Astrocyte (in vitro differentiated cells and primary cell): ENCODE results near the gene GPRASP2. TPM values are rescaled to one million over a fixed set of nuclear protein-coding genes. Genes with fewer than 3 reads are reported as not detected.
A peak's percentile ranks its signal among the peaks of the same experiment; 100 is the strongest.

Experiments used
- DNase-seq: peaks from one replicate; pipeline ENCODE4 v3.0.0-alpha.2; 2010; ENCODE audit warnings: low read depth
- FAIRE-seq: peaks from 2 replicates; lab custom pipeline; 2011; peaks lifted over from hg19 to GRCh38; lab: Jason Lieb, UNC
- H2AFZ ChIP-seq: 2 replicates; pipeline ENCODE4 v1.6.0; 2012; ENCODE audit warnings: low read depth, low read length, inconsistent platforms
- H3K27ac ChIP-seq: 2 replicates; pipeline ENCODE4 v1.5.1; 2011; ENCODE audit warnings: low read depth, low read length, inconsistent platforms
- H3K27me3 ChIP-seq: 2 replicates; pipeline ENCODE4 v1.6.0; 2011; ENCODE audit warnings: low read length, inconsistent platforms; ENCODE audit not compliant: insufficient read depth
- H3K36me3 ChIP-seq: 2 replicates; pipeline ENCODE4 v1.5.1; 2011; ENCODE audit warnings: low read length, inconsistent platforms; ENCODE audit not compliant: insufficient read depth
- H3K4me1 ChIP-seq: 2 replicates; pipeline ENCODE4 v1.5.1; 2011; ENCODE audit warnings: low read length, inconsistent platforms; ENCODE audit not compliant: insufficient read depth
- H3K4me2 ChIP-seq: 2 replicates; pipeline ENCODE4 v1.6.0; 2012; ENCODE audit warnings: low read length, inconsistent platforms
- H3K4me3 ChIP-seq: 2 replicates; pipeline ENCODE4 v1.5.1; 2011; ENCODE audit warnings: low read depth, mild to moderate bottlenecking, low read length, inconsistent platforms; ENCODE audit not compliant: insufficient read depth
- H3K79me2 ChIP-seq: 2 replicates; pipeline ENCODE4 v1.6.0; 2012; ENCODE audit warnings: mild to moderate bottlenecking, low read length, inconsistent platforms; ENCODE audit not compliant: insufficient read depth
- H3K9ac ChIP-seq: 2 replicates; pipeline ENCODE4 v1.6.0; 2012; ENCODE audit warnings: mild to moderate bottlenecking, low read length, inconsistent platforms
- H3K9me3 ChIP-seq: 2 replicates; pipeline ENCODE4 v1.5.1; 2012; ENCODE audit warnings: low read depth, mild to moderate bottlenecking, low read length, inconsistent platforms; ENCODE audit not compliant: insufficient read depth
- H4K20me1 ChIP-seq: 2 replicates; pipeline ENCODE4 v1.6.0; 2012; ENCODE audit warnings: low read length, inconsistent platforms; ENCODE audit not compliant: insufficient read depth
- H3K27ac Mint-ChIP-seq: one replicate; pipeline ENCODE4 v1.8.0; 2021; ENCODE audit warnings: mild to moderate bottlenecking, mixed read lengths; ENCODE audit not compliant: unreplicated experiment
- H3K27me3 Mint-ChIP-seq: one replicate; pipeline ENCODE4 v1.8.0; 2021; ENCODE audit warnings: low read depth, mixed read lengths; ENCODE audit not compliant: unreplicated experiment
- H3K36me3 Mint-ChIP-seq: one replicate; pipeline ENCODE4 v1.8.0; 2021; ENCODE audit warnings: low read depth, mixed read lengths; ENCODE audit not compliant: unreplicated experiment
- H3K4me1 Mint-ChIP-seq: one replicate; pipeline ENCODE4 v1.8.0; 2021; ENCODE audit warnings: low read depth, mixed read lengths; ENCODE audit not compliant: unreplicated experiment
- H3K4me3 Mint-ChIP-seq: one replicate; pipeline ENCODE4 v1.8.0; 2021; ENCODE audit warnings: mild to moderate bottlenecking, moderate library complexity, mixed read lengths; ENCODE audit not compliant: unreplicated experiment
- H3K9me3 Mint-ChIP-seq: one replicate; pipeline ENCODE4 v1.8.0; 2021; ENCODE audit warnings: mild to moderate bottlenecking, mixed read lengths; ENCODE audit not compliant: unreplicated experiment
- CTCF ChIP-seq: IDR thresholded peaks from 2 replicates; pipeline ENCODE4 v1.5.1; 2011; ENCODE audit warnings: low read depth, mild to moderate bottlenecking, inconsistent platforms, low read length, moderate library complexity; ENCODE audit not compliant: insufficient read depth
- EZH2 ChIP-seq: IDR thresholded peaks from 2 replicates; pipeline ENCODE4 v1.6.1; 2012; ENCODE audit warnings: mild to moderate bottlenecking, low read length, inconsistent platforms; ENCODE audit not compliant: insufficient read depth
- total RNA-seq: library from RNA; stranded (reverse); gene quantifications from 2 replicates; pipeline ENCODE4 v1.2.1, GENCODE V29; 2021

The GPRASP2 gene
- total RNA-seq, 1 donor from 2014 or later = 10.1 TPM

- no peak for FAIRE-seq
- no peak overlapping the region for H3K4me3 Mint-ChIP-seq
- no peak overlapping the region for H3K4me2 ChIP-seq
These were observed 32.1 kb downstream of the GPRASP2 start for GRCh38 chrX:102744307-102744706.

GRCh38 chrX:102745513-102745856 lies 33.2 kb downstream of the GPRASP2 start:
- Histone ChIP-seq H3K9ac (peak overlapping the region; percentile 77), H3K27ac (no peak overlapping the region), H3K4me3 (peak overlapping the region; percentile 67), H3K4me2 (peak overlapping the region; percentile 88), H2AFZ (peak overlapping the region; percentile 66), H4K20me1 (no peaks in the 10 kb centered on the region), H3K9me3 (no peaks in the 10 kb centered on the region), H3K4me1 (no peaks in the 10 kb centered on the region), H3K79me2 (no peaks in the 10 kb centered on the region), H3K27me3 (no peaks in the 10 kb centered on the region), H3K36me3 (no peaks in the 10 kb centered on the region)
- DNase-seq (no peak), FAIRE-seq (no peak)
- Mint-ChIP-seq H3K4me3 (peak overlapping the region; percentile 83), H3K27ac (no peak overlapping the region), H3K4me1 (peaks cover 2% of the 10 kb centered on the region), H3K27me3 (no peaks in the 10 kb centered on the region), H3K36me3 (no peaks in the 10 kb centered on the region), H3K9me3 (no peaks in the 10 kb centered on the region)
- TF ChIP-seq EZH2 (no peak), CTCF (no peak)

More at GRCh38 chrX:102744307-102744706, 32.1 kb downstream of the GPRASP2 start:
- Histone ChIP-seq H3K27me3 (no peaks in the 10 kb centered on the region), H3K36me3 (no peaks in the 10 kb centered on the region), H3K9me3 (no peaks in the 10 kb centered on the region), H2AFZ (no peak overlapping the region), H3K4me3 (no peak overlapping the region), H4K20me1 (no peaks in the 10 kb centered on the region), H3K27ac (no peak overlapping the region), H3K4me1 (no peaks in the 10 kb centered on the region), H3K79me2 (no peaks in the 10 kb centered on the region), H3K9ac (no peak overlapping the region)
- Mint-ChIP-seq H3K27ac (no peak overlapping the region), H3K36me3 (no peaks in the 10 kb centered on the region), H3K27me3 (no peaks in the 10 kb centered on the region), H3K9me3 (no peaks in the 10 kb centered on the region), H3K4me1 (peaks cover 13% of the 10 kb centered on the region)
- DNase-seq = no peak
- no peak for TF ChIP-seq CTCF
- TF ChIP-seq EZH2 = no peak

GRCh38 chrX:102745857-102746584 lies 33.8 kb downstream of the GPRASP2 start:
- no peaks in the 10 kb centered on the region for H3K4me1 Mint-ChIP-seq
- H3K9ac ChIP-seq = peak overlapping the region; percentile 77
- H3K27ac ChIP-seq = no peak overlapping the region
- FAIRE-seq = no peak
- H3K79me2 ChIP-seq = no peaks in the 10 kb centered on the region
- TF ChIP-seq CTCF (no peak), EZH2 (no peak)
- H3K4me3 Mint-ChIP-seq = peak overlapping the region; percentile 83
- DNase-seq = no peak
- no peak overlapping the region for H3K27ac Mint-ChIP-seq
- no peaks in the 10 kb centered on the region for H3K27me3 Mint-ChIP-seq
- peak overlapping the region; percentile 88 for H3K4me2 ChIP-seq
- H3K9me3 ChIP-seq = no peaks in the 10 kb centered on the region
- H2AFZ ChIP-seq = peak overlapping the region; percentile 66
- peak overlapping the region; percentile 67 for H3K4me3 ChIP-seq
- H4K20me1 ChIP-seq = no peaks in the 10 kb centered on the region
- H3K36me3 ChIP-seq = no peaks in the 10 kb centered on the region
- no peaks in the 10 kb centered on the region for H3K36me3 Mint-ChIP-seq
- H3K9me3 Mint-ChIP-seq = no peaks in the 10 kb centered on the region
- H3K27me3 ChIP-seq = no peaks in the 10 kb centered on the region
- no peaks in the 10 kb centered on the region for H3K4me1 ChIP-seq
